Cardiac fibroblast (primary cell): ENCODE data around the gene AGXT2.
"Not testable (repeated sequence)": the region's sequence is repeated elsewhere in the genome, so short reads cannot be mapped to it uniquely, and the experiment has no call there.

Experiments
- DNase-seq, 2 donors: peaks; one replicate each; pipeline versions ENCODE4 v3.0.0 to v3.0.0-alpha.2; 2010; ENCODE audit warnings: low read depth in 2 of 2
- H3K4me3 ChIP-seq, 2 donors: replicated peaks in 1 of 2; 1 replicate in 1 of 2; 2 replicates in 1 of 2; pipeline ENCODE4 v1.5.1; 2011; ENCODE audit warnings: low read depth in 2 of 2, low read length in 2 of 2, mild to moderate bottlenecking in 2 of 2, moderate library complexity in 1 of 2
- CTCF ChIP-seq: IDR thresholded peaks from one replicate; pipeline ENCODE4 v1.5.1; 2011; ENCODE audit warnings: low read depth, mild to moderate bottlenecking, low read length, inconsistent platforms

AGXT2 gene

GRCh38 chr5:35045280-35045679 lies 2.5 kb downstream of the AGXT2 start:
- H3K4me3 ChIP-seq: no peak overlapping the region
- no peak for DNase-seq
- no peak for TF ChIP-seq CTCF

GRCh38 chr5:35044649-35045048 lies 3.1 kb downstream of the AGXT2 start:
- DNase-seq: no peak
- TF ChIP-seq CTCF: no peak

GRCh38 chr5:35042781-35043180 lies 5.0 kb downstream of the AGXT2 start:
- TF ChIP-seq CTCF: no peak
- no peak for DNase-seq
- H3K4me3 ChIP-seq: no peak overlapping the region

More at GRCh38 chr5:35044649-35045048, 3.1 kb downstream of the AGXT2 start:
- H3K4me3 ChIP-seq: no peak overlapping the region

GRCh38 chr5:35041261-35041660 lies 6.5 kb downstream of the AGXT2 start:
- TF ChIP-seq CTCF: no peak

GRCh38 chr5:35038891-35039290 lies 8.9 kb downstream of the AGXT2 start:
- TF ChIP-seq CTCF: no peak
- DNase-seq: peak in 1 of 2 donors; percentile 52
- H3K4me3 ChIP-seq: no peak overlapping the region

More at GRCh38 chr5:35041261-35041660, 6.5 kb downstream of the AGXT2 start:
- no peak overlapping the region for H3K4me3 ChIP-seq
- peak in 1 of 2 donors; percentile 63 for DNase-seq

- no peak for TF ChIP-seq CTCF
- no peak for DNase-seq
- no peak overlapping the region for H3K4me3 ChIP-seq
These were observed 11.2 kb downstream of the AGXT2 start for GRCh38 chr5:35036536-35036935.

- H3K4me3 ChIP-seq, DNase-seq: not testable (repeated sequence)
These were observed 11.8 kb downstream of the AGXT2 start for GRCh38 chr5:35035929-35036328.
